T-cell (primary cell): ENCODE measurements around the gene SOX6. TPM values are rescaled to one million over a fixed set of nuclear protein-coding genes. Genes with fewer than 3 reads are reported as not detected.

ENCODE experiments used
- ATAC-seq, 4 experiments: fragments of 200-7000 bp in 3 of 4; fragments of 150-1000 bp in 1 of 4; cut with Tn5 transposase; replicated peaks in 1 of 4; 1 replicate in 3 of 4; 2 replicates in 1 of 4; pipeline ENCODE4 v1.10.0; 2021; ENCODE audit warnings: moderate library complexity in 3 of 4, mild to moderate bottlenecking in 2 of 4, moderate number of reproducible peaks in 1 of 4
- CTCF ChIA-PET, 2 donors: fragments of 300-600 bp; sonication (Branson Sonifier 250); formaldehyde crosslinking; loops; one replicate each; lab custom pipeline; 2022; ENCODE audit warnings: antibody characterized with exemption in 2 of 2; lab: Charles Lee
- POLR2A ChIA-PET, 2 donors: fragments of 300-600 bp; sonication (Branson Sonifier 250); formaldehyde crosslinking; loops; one replicate each; lab custom pipeline; 2022; ENCODE audit warnings: antibody characterized with exemption in 2 of 2; lab: Charles Lee
- DNase-seq, 35 experiments: peaks; one replicate each; pipeline versions ENCODE4 v3.0.0 to v3.0.0-alpha.2; 2013 to 2023
- H3K27ac ChIP-seq: one replicate; pipeline ENCODE4 v1.5.1; 2013; ENCODE audit warnings: low read length
- H3K27me3 ChIP-seq, 2 experiments: replicated peaks in 1 of 2; 1 replicate in 1 of 2; 2 replicates in 1 of 2; pipeline versions ENCODE4 v1.6.1 to v1.7.0; 2013; ENCODE audit warnings: low read length in 1 of 2, mixed read lengths in 1 of 2; ENCODE audit not compliant: control insufficient read depth in 2 of 2, insufficient read depth in 2 of 2; ENCODE audit errors: extremely low read depth in 1 of 2
- H3K36me3 ChIP-seq, 2 donors: 1 replicate in 1 of 2; 2 replicates in 1 of 2; pipeline versions ENCODE4 v1.6.1 to v1.7.0; 2013; ENCODE audit warnings: low read length in 1 of 2; ENCODE audit not compliant: control insufficient read depth in 2 of 2, insufficient read depth in 1 of 2; ENCODE audit errors: extremely low read depth in 1 of 2
- H3K4me1 ChIP-seq, 2 experiments: 1 replicate in 1 of 2; 2 replicates in 1 of 2; pipeline versions ENCODE4 v1.6.1 to v1.7.0; 2013; ENCODE audit warnings: low read length in 2 of 2, mixed read lengths in 1 of 2; ENCODE audit not compliant: insufficient read depth in 2 of 2, control insufficient read depth in 1 of 2; ENCODE audit errors: extremely low read depth in 1 of 2
- H3K4me3 ChIP-seq, 2 donors: 1 replicate in 1 of 2; 2 replicates in 1 of 2; pipeline versions ENCODE4 v1.5.1 to v1.7.0; 2013; ENCODE audit warnings: mild to moderate bottlenecking in 2 of 2, low read length in 1 of 2, moderate library complexity in 1 of 2; ENCODE audit not compliant: control insufficient read depth in 1 of 2; ENCODE audit errors: extremely low read depth in 1 of 2
- H3K9me3 ChIP-seq: 2 replicates; pipeline ENCODE4 v1.7.0; 2013
- H3K27ac Mint-ChIP-seq, 2 donors: one replicate each; pipeline ENCODE4 v1.8.0; 2020 to 2021; ENCODE audit warnings: mild to moderate bottlenecking in 2 of 2, mixed read lengths in 2 of 2
- H3K27me3 Mint-ChIP-seq, 2 donors: one replicate each; pipeline ENCODE4 v1.8.0; 2021 to 2022; ENCODE audit warnings: mixed read lengths in 2 of 2
- H3K36me3 Mint-ChIP-seq: one replicate; pipeline ENCODE4 v1.8.0; 2021; ENCODE audit warnings: mixed read lengths
- H3K4me1 Mint-ChIP-seq, 3 donors: one replicate each; pipeline ENCODE4 v1.8.0; 2020 to 2022; ENCODE audit warnings: mixed read lengths in 3 of 3, mild to moderate bottlenecking in 1 of 3
- H3K4me3 Mint-ChIP-seq, 3 donors: one replicate each; pipeline ENCODE4 v1.8.0; 2020 to 2022; ENCODE audit warnings: mild to moderate bottlenecking in 3 of 3, mixed read lengths in 3 of 3, moderate library complexity in 3 of 3
- H3K9me3 Mint-ChIP-seq, 3 donors: one replicate each; pipeline ENCODE4 v1.8.0; 2020 to 2022; ENCODE audit warnings: mixed read lengths in 3 of 3
- WGBS: methylation state at CpG from one replicate; pipeline ENCODE4 v1.1.5; 2013; ENCODE audit warnings: missing lambda C conversion rate; ENCODE audit not compliant: insufficient coverage; 5-methylcytosine and 5-hydroxymethylcytosine counted together
- total RNA-seq, 35 experiments: library from RNA in 6 of 35; stranded (reverse) in 6 of 35; fragments of 120-200 nt in 1 of 35; gene quantifications; one replicate each; pipeline versions ENCODE4 v1.2.1 to v1.2.4 and lab custom pipeline; 2013 to 2026

Gene SOX6
- total RNA-seq, 5 donors from 2014 or later (not counting 1 experiment from before 2014, with no cell fraction given): 0.16 TPM; not detected in 4

DNA sequence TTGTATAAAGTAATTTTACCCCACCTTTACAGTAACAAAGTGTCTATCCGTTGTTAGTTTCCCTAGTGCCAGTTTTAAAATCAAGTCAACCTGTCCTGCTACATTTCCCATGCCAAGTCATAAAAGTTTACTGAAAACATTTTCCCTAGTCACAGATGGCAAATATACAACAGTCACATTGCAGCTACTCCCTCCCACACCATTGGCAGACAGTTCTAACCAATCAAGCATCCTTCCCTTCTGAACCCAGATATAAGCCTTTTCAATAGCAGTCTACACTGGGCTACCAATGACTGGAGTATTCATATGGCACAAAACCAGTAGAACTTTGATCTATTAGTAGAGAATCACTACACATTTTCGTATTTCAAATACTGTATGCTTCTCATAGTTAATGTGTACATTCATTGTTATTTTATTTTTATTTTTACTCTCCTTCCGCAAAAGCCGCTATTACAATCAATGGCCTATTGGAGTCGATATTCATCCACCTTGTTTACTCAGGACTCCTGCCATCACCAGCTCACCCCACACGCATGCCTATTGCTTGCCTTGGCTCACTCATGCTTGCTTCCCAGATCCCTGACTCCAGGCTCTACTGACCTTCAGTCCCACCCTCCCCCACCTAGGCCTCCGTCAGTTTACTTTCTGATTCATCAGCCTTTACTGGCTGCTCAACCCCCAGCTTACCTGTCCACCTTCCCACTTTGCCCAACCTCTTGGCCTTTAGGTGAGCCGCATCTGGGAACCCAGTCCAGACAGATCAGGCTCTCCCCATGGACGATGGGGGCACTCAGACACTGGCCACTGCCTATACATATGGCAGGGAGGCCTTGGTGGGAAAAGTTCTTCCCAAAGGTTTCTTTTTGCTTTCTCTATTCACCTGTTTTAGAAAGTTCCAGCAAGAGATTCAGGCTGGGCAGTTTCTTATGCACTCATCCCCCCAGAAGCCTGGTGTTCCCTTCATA, 408.4 kb downstream of the SOX6 start:
- H3K9me3 ChIP-seq: no peaks in the 10 kb centered on the region
- Mint-ChIP-seq H3K36me3 (no peaks in the 10 kb centered on the region), H3K9me3 (peaks cover 4 to 17% (median 8%) of the 10 kb centered on the region in 3 donors), H3K4me3 (no peak overlapping the region), H3K4me1 (no peaks in the 10 kb centered on the region), H3K27me3 (no peaks in the 10 kb centered on the region), H3K27ac (no peak overlapping the region)
- H3K4me1 ChIP-seq: no peaks in the 10 kb centered on the region
- ChIA-PET POLR2A (no interaction called here), CTCF (no interaction called here)
- ATAC-seq: no peak
- peaks cover 0 to 2% of the 10 kb centered on the region in 2 experiments for H3K27me3 ChIP-seq
- no peaks in the 10 kb centered on the region for H3K36me3 ChIP-seq
- WGBS: 95% methylated on average over 5 of the region's 9 CpGs
- H3K4me3 ChIP-seq: no peak overlapping the region
- no peak overlapping the region for H3K27ac ChIP-seq
- DNase-seq: no peak

DNA sequence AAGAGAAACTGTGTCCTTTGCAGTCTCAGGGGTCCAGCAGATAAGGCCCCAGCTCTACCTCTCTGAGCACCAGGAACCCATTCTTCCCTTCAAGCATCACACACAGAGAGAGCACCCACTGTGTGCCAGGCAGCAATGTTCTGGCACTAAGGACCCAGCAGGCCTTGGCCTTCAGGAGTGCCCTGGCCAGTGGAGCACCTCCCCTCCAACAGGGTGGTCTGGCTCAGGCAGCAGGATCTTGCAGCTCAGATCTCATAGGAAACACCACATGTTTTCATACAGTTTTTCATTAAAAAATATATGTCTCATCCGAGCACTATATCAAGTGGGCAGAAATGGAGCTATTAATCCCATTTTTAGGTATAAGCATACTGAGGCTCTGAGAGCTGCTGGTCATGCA, 410.6 kb downstream of the SOX6 start:
- peaks cover 4 to 17% (median 4%) of the 10 kb centered on the region in 3 donors for H3K9me3 Mint-ChIP-seq
- ChIA-PET POLR2A (no interaction called here), CTCF (no interaction called here)
- DNase-seq (no peak), ATAC-seq (no peak)
- no peaks in the 10 kb centered on the region for H3K4me1 Mint-ChIP-seq
- no peaks in the 10 kb centered on the region for H3K4me1 ChIP-seq
- no peak overlapping the region for H3K27ac ChIP-seq
- no CpG with 5 or more reads among the region's 1 CpG for WGBS
- no peaks in the 10 kb centered on the region for H3K36me3 Mint-ChIP-seq
- H3K4me3 ChIP-seq: no peak overlapping the region
- H3K27me3 Mint-ChIP-seq: no peaks in the 10 kb centered on the region
- no peaks in the 10 kb centered on the region for H3K9me3 ChIP-seq
- H3K27me3 ChIP-seq: peaks cover 0 to 11% of the 10 kb centered on the region in 2 experiments
- H3K4me3 Mint-ChIP-seq: no peak overlapping the region
- H3K27ac Mint-ChIP-seq: no peak overlapping the region
- H3K36me3 ChIP-seq: no peaks in the 10 kb centered on the region

DNA sequence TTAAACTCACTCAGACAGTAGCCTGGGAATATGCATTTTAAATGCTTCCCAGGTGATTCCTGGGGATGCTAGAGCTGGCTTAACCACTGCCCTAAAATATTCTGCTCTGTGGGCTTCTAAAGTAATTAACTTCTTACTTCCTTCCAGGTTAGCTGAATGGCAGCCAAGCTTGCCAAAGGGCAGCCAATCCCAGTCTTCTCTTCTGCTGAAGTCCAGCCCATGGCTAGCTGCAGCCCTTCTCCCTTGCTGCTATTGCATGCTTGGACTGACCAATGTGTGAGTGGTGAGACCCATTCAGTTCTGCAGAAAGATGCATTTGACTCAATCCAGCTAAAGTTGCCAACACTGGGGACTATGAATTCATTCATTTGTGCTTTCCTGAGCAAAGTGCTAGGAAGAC, 411.9 kb downstream of the SOX6 start:
- no peaks in the 10 kb centered on the region for H3K4me1 Mint-ChIP-seq
- H3K27me3 Mint-ChIP-seq: peaks cover 0 to 5% of the 10 kb centered on the region in 2 donors
- no peaks in the 10 kb centered on the region for H3K36me3 Mint-ChIP-seq
- H3K27ac Mint-ChIP-seq: no peak overlapping the region
- Histone ChIP-seq H3K36me3 (no peaks in the 10 kb centered on the region), H3K4me3 (no peak overlapping the region), H3K27ac (no peak overlapping the region), H3K27me3 (peaks cover 0 to 13% of the 10 kb centered on the region in 2 experiments), H3K9me3 (no peaks in the 10 kb centered on the region), H3K4me1 (no peaks in the 10 kb centered on the region)
- ChIA-PET CTCF (no interaction called here), POLR2A (no interaction called here)
- no peak overlapping the region for H3K4me3 Mint-ChIP-seq
- DNase-seq: no peak
- peaks cover 4 to 17% (median 8%) of the 10 kb centered on the region in 3 donors for H3K9me3 Mint-ChIP-seq
- no peak for ATAC-seq

DNA sequence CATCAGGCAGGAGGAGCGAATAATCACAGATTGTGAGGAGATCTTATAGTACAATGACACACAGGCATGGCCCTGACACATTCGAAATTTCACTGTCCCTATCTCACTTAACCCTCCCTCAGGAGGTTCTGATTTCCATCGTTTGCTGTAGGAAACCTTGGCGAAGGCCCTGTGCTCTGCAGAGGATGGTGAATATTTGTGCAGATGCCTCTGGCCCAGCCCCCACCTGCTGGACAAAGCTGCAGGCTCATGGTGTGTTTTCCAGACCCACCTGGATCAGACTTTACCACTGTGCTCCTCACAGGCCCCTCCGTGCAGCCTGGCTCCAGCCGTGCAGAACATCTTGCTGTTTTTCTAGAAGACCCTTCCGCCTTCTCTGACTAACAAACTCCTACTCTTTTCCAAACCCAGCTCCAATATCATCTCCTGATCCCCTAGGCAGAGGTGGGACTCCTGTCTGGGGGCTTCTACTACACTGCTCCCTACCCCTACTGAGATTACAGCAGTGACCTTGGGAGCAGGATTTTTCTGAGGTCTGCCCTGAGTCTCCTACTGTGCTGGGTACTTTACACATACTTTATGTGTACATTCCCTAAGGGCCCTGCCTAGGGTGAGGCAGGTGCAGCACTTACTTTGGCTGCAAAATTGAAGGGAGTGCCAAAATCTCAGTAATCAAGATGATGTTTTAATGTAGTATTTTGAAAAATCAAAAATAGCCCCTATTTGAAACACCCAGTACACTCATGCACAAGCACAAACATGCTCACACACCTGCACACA, 412.7 kb downstream of the SOX6 start:
- Mint-ChIP-seq H3K36me3 (no peaks in the 10 kb centered on the region), H3K27me3 (peaks cover 0 to 5% of the 10 kb centered on the region in 2 donors), H3K4me1 (no peaks in the 10 kb centered on the region), H3K9me3 (peaks cover 4 to 17% (median 8%) of the 10 kb centered on the region in 3 donors), H3K4me3 (no peak overlapping the region), H3K27ac (no peak overlapping the region)
- ATAC-seq (no peak), DNase-seq (no peak)
- Histone ChIP-seq H3K4me1 (no peaks in the 10 kb centered on the region), H3K27ac (no peak overlapping the region), H3K27me3 (peaks cover 0 to 14% of the 10 kb centered on the region in 2 experiments), H3K4me3 (no peak overlapping the region), H3K36me3 (no peaks in the 10 kb centered on the region), H3K9me3 (no peaks in the 10 kb centered on the region)
- ChIA-PET POLR2A (no interaction called here), CTCF (no interaction called here)
- 92% methylated on average over 4 of the region's 7 CpGs for WGBS

DNA sequence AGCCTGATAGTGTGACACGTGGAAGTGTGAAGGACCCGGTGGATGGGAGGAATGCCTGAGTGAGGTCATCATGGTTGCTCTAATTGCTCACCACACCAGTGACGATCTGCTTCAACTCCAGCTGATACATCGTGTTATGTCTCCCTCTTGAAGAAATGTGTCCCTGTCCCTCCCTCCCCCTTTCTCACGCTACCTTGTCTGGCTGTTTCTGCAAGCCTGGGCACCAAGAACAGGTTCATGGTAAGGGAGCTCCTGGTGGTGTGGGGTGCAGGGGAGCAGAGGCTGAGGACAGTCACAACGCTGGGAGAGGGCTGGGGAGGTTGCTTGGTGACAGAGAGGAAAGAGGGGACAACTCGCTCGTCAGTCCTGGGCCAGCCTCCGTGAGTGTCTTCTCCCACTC, 413.4 kb downstream of the SOX6 start:
- peaks cover 0 to 5% of the 10 kb centered on the region in 2 donors for H3K27me3 Mint-ChIP-seq
- H3K4me1 Mint-ChIP-seq: no peaks in the 10 kb centered on the region
- ATAC-seq: no peak
- no peaks in the 10 kb centered on the region for H3K36me3 Mint-ChIP-seq
- no peak overlapping the region for H3K27ac Mint-ChIP-seq
- Histone ChIP-seq H3K27me3 (peaks cover 0 to 14% of the 10 kb centered on the region in 2 experiments), H3K9me3 (no peaks in the 10 kb centered on the region), H3K4me3 (no peak overlapping the region), H3K27ac (no peak overlapping the region), H3K36me3 (no peaks in the 10 kb centered on the region), H3K4me1 (no peaks in the 10 kb centered on the region)
- DNase-seq: no peak
- WGBS: 90% methylated on average over 2 of the region's 9 CpGs
- CTCF ChIA-PET: no interaction called here
- POLR2A ChIA-PET: no interaction called here
- no peak overlapping the region for H3K4me3 Mint-ChIP-seq
- peaks cover 4 to 14% (median 8%) of the 10 kb centered on the region in 3 donors for H3K9me3 Mint-ChIP-seq

DNA sequence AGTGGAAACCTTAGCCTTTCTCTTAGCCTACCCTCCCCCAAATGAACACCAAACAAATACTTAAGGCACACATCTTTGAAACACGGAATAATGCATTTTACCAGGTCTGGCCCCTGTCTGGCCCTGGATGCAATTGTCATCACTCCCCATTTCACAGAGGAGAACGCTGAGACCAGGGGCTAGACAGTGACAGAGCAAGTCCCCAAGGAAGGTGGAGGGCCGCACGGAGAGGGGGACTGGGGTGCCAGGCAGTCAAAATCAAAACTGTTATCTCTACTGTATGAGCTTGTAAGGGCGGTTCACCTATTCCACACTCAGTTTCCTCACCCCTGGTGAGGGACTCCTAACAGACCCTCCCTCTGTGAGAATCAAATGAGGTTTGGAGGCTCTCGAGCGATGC, 414.2 kb downstream of the SOX6 start:
- peaks cover 0 to 14% of the 10 kb centered on the region in 2 experiments for H3K27me3 ChIP-seq
- no peaks in the 10 kb centered on the region for H3K4me1 ChIP-seq
- ATAC-seq (no peak), DNase-seq (no peak)
- no peak overlapping the region for H3K4me3 Mint-ChIP-seq
- H3K4me1 Mint-ChIP-seq: no peaks in the 10 kb centered on the region
- no peaks in the 10 kb centered on the region for H3K36me3 Mint-ChIP-seq
- peaks cover 0 to 5% of the 10 kb centered on the region in 2 donors for H3K27me3 Mint-ChIP-seq
- 88% methylated on average over 2 of the region's 7 CpGs for WGBS
- no peak overlapping the region for H3K27ac ChIP-seq
- H3K9me3 ChIP-seq: no peaks in the 10 kb centered on the region
- ChIA-PET POLR2A (no interaction called here), CTCF (no interaction called here)
- H3K36me3 ChIP-seq: no peaks in the 10 kb centered on the region
- no peak overlapping the region for H3K4me3 ChIP-seq
- H3K27ac Mint-ChIP-seq: no peak overlapping the region
- peaks cover 0 to 7% (median 5%) of the 10 kb centered on the region in 3 donors for H3K9me3 Mint-ChIP-seq
